Measurements from ENCODE around the gene NACC2.

GRCh38 chr9:136132512-136133050 lies 37.5 kb upstream of the NACC2 start:
- TF ChIP-seq, protein P1, sequence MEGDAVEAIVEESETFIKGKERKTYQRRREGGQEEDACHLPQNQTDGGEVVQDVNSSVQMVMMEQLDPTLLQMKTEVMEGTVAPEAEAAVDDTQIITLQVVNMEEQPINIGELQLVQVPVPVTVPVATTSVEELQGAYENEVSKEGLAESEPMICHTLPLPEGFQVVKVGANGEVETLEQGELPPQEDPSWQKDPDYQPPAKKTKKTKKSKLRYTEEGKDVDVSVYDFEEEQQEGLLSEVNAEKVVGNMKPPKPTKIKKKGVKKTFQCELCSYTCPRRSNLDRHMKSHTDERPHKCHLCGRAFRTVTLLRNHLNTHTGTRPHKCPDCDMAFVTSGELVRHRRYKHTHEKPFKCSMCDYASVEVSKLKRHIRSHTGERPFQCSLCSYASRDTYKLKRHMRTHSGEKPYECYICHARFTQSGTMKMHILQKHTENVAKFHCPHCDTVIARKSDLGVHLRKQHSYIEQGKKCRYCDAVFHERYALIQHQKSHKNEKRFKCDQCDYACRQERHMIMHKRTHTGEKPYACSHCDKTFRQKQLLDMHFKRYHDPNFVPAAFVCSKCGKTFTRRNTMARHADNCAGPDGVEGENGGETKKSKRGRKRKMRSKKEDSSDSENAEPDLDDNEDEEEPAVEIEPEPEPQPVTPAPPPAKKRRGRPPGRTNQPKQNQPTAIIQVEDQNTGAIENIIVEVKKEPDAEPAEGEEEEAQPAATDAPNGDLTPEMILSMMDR (IDR thresholded peaks at IDR 0.05) = no peak
- TF ChIP-seq POLR2A (IDR thresholded peaks at IDR 0.05) = no peak
- no peak for TF ChIP-seq EP300 (IDR thresholded peaks at IDR 0.05; ENCODE audit: low read depth)
